KMS-11 (cell line): Measurements from ENCODE around the gene AXL.

ENCODE experiments used
- H2AFZ ChIP-seq: fragments of 200-600 bp; sonication (generic); 2 replicates; pipeline ENCODE4 v1.6.1; 2016; ENCODE audit warnings: antibody characterized with exemption, mixed run types, low read depth
- H3K27ac ChIP-seq: fragments of 200-600 bp; sonication (generic); 2 replicates; pipeline ENCODE4 v1.6.1; 2016; ENCODE audit warnings: mild to moderate bottlenecking, mixed run types
- H3K27me3 ChIP-seq: fragments of 200-600 bp; sonication (generic); 2 replicates; pipeline ENCODE4 v1.6.1; 2017; ENCODE audit warnings: mild to moderate bottlenecking, low read depth, mixed run types, moderate library complexity; ENCODE audit not compliant: insufficient read depth
- H3K36me3 ChIP-seq: fragments of 200-600 bp; sonication (generic); 2 replicates; pipeline ENCODE4 v1.6.1; 2017; ENCODE audit warnings: mild to moderate bottlenecking, mixed run types; ENCODE audit not compliant: insufficient read depth
- H3K4me1 ChIP-seq: fragments of 200-600 bp; sonication (generic); 2 replicates; pipeline ENCODE4 v1.6.1; 2016; ENCODE audit warnings: mild to moderate bottlenecking, low read depth, mixed run types; ENCODE audit not compliant: poor library complexity, severe bottlenecking
- H3K4me2 ChIP-seq: fragments of 200-600 bp; sonication (generic); 2 replicates; pipeline ENCODE4 v1.7.0; 2016; ENCODE audit warnings: mild to moderate bottlenecking, mixed run types
- H3K4me3 ChIP-seq: fragments of 200-600 bp; sonication (generic); IDR thresholded peaks from 2 replicates; pipeline ENCODE4 v1.6.1; 2017; ENCODE audit warnings: low read depth, low read length, mixed read lengths; ENCODE audit not compliant: insufficient read depth
- H3K79me2 ChIP-seq: fragments of 200-600 bp; sonication (generic); 2 replicates; pipeline ENCODE4 v1.6.1; 2016; ENCODE audit warnings: low read depth, mixed run types; ENCODE audit not compliant: insufficient read depth
- H3K9ac ChIP-seq: fragments of 200-600 bp; sonication (generic); 2 replicates; pipeline ENCODE4 v1.6.1; 2016; ENCODE audit warnings: mild to moderate bottlenecking, mixed run types
- H4K20me1 ChIP-seq: fragments of 200-600 bp; sonication (generic); 2 replicates; pipeline ENCODE4 v1.6.1; 2016; ENCODE audit warnings: mild to moderate bottlenecking, mixed run types; ENCODE audit not compliant: insufficient read depth
- CTCF ChIP-seq: fragments of 200-600 bp; sonication (generic); conservative IDR thresholded peaks from 2 replicates; pipeline ENCODE4 v1.6.1; 2017; ENCODE audit warnings: low read depth, mild to moderate bottlenecking, antibody characterized with exemption, low read length, moderate library complexity, mixed read lengths

AXL gene

GRCh38 chr19:41294393-41294792 is 75.4 kb downstream of the AXL start:
- peaks cover 16% of the 10 kb centered on the region for H3K79me2 ChIP-seq
- no peaks in the 10 kb centered on the region; the same call in 1 of the 2 replicates for H3K27me3 ChIP-seq
- peak overlapping the region; percentile 72; the same call in 1 of the 2 replicates for H3K4me2 ChIP-seq
- H3K27ac ChIP-seq, result no peak overlapping the region; the same call in 1 of the 2 replicates
- peaks cover 27% of the 10 kb centered on the region; the same call in 1 of the 2 replicates for H3K36me3 ChIP-seq
- H4K20me1 ChIP-seq, result peaks cover 6% of the 10 kb centered on the region
- H3K4me1 ChIP-seq, result peaks cover 68% of the 10 kb centered on the region
- no peak overlapping the region for H3K4me3 ChIP-seq
- no peak overlapping the region for H3K9ac ChIP-seq
- H2AFZ ChIP-seq, result no peak overlapping the region
- no peak for TF ChIP-seq CTCF

GRCh38 chr19:41295499-41295898 is 76.5 kb downstream of the AXL start:
- Histone ChIP-seq H3K79me2 (peaks cover 9% of the 10 kb centered on the region; the same call in 1 of the 2 replicates), H3K4me2 (peak overlapping the region; percentile 72), H4K20me1 (peaks cover 6% of the 10 kb centered on the region)

GRCh38 chr19:41296433-41296871 is 77.4 kb downstream of the AXL start:
- TF ChIP-seq CTCF, result no peak
- peak overlapping the region; percentile 90 for H3K27ac ChIP-seq
- peak overlapping the region; percentile 72 for H3K4me2 ChIP-seq
- H4K20me1 ChIP-seq, result peaks cover 6% of the 10 kb centered on the region; the same call in 1 of the 2 replicates
- H3K9ac ChIP-seq, result no peak overlapping the region
- H3K27me3 ChIP-seq, result no peaks in the 10 kb centered on the region; the same call in 1 of the 2 replicates
- H3K79me2 ChIP-seq, result peaks cover 9% of the 10 kb centered on the region; the same call in 1 of the 2 replicates
- H3K4me1 ChIP-seq, result peaks cover 80% of the 10 kb centered on the region
- peaks cover 27% of the 10 kb centered on the region; the same call in 1 of the 2 replicates for H3K36me3 ChIP-seq
- H2AFZ ChIP-seq, result no peak overlapping the region
- H3K4me3 ChIP-seq, result no peak overlapping the region

More at GRCh38 chr19:41295499-41295898, 76.5 kb downstream of the AXL start:
- Histone ChIP-seq H3K36me3 (peaks cover 27% of the 10 kb centered on the region; the same call in 1 of the 2 replicates), H3K27me3 (no peaks in the 10 kb centered on the region; the same call in 1 of the 2 replicates), H3K9ac (no peak overlapping the region), H3K27ac (peak overlapping the region; percentile 90; the same call in 1 of the 2 replicates), H3K4me3 (no peak overlapping the region), H3K4me1 (peaks cover 79% of the 10 kb centered on the region), H2AFZ (no peak overlapping the region)
- no peak for TF ChIP-seq CTCF

GRCh38 chr19:41297628-41298347 is 78.8 kb downstream of the AXL start:
- Histone ChIP-seq H3K27ac (peak overlapping the region; percentile 90), H3K79me2 (peaks cover 9% of the 10 kb centered on the region; the same call in 1 of the 2 replicates), H3K4me2 (peak overlapping the region; percentile 72), H4K20me1 (peaks cover 6% of the 10 kb centered on the region; the same call in 1 of the 2 replicates), H3K27me3 (no peaks in the 10 kb centered on the region; the same call in 1 of the 2 replicates), H3K4me3 (no peak overlapping the region), H3K9ac (peak overlapping the region; percentile 71), H3K36me3 (peaks cover 16% of the 10 kb centered on the region; the same call in 1 of the 2 replicates), H3K4me1 (peaks cover 78% of the 10 kb centered on the region), H2AFZ (no peak overlapping the region)
- no peak for TF ChIP-seq CTCF
